GM12878 (cell line): ENCODE results near the gene LARP6. TPM values are rescaled to one million over a fixed set of nuclear protein-coding genes. Genes with fewer than 3 reads are reported as not detected.
A peak's percentile ranks its signal among the peaks of the same experiment; 100 is the strongest.

Experiments used
- ATF2 ChIP-seq: IDR thresholded peaks from 2 replicates; pipeline ENCODE4 v1.6.1; 2012; ENCODE audit warnings: low read length, inconsistent platforms
- E2F4 ChIP-seq: IDR thresholded peaks from 2 replicates; pipeline ENCODE4 v1.6.1; 2012; ENCODE audit warnings: low read depth, low read length, improper control_type of control experiment
- JUNB ChIP-seq: IDR thresholded peaks from 2 replicates; pipeline ENCODE4 v1.6.1; 2016; ENCODE audit warnings: antibody characterized with exemption, mild to moderate bottlenecking
- MEF2B ChIP-seq: fragments of 450-650 bp; IDR thresholded peaks from 2 replicates; pipeline ENCODE4 v1.6.1; 2018; ENCODE audit warnings: mild to moderate bottlenecking, moderate library complexity; ENCODE audit not compliant: partially characterized antibody, poor library complexity, severe bottlenecking
- NBN ChIP-seq: fragments of 450-650 bp; IDR thresholded peaks from 2 replicates; pipeline ENCODE4 v1.6.1; 2016
- NFYA ChIP-seq: IDR thresholded peaks from 2 replicates; pipeline ENCODE4 v1.6.1; 2011; ENCODE audit warnings: low read depth, mild to moderate bottlenecking, low read length, improper control_type of control experiment, borderline replicate concordance
- NFYB ChIP-seq: IDR thresholded peaks from 2 replicates; pipeline ENCODE4 v1.6.1; 2011; ENCODE audit warnings: low read depth, mild to moderate bottlenecking, low read length, improper control_type of control experiment, moderate library complexity; ENCODE audit not compliant: insufficient read depth
- NR2F1 ChIP-seq: fragments of 450-650 bp; conservative IDR thresholded peaks from 2 replicates; pipeline ENCODE4 v1.6.1; 2017; ENCODE audit warnings: mild to moderate bottlenecking
- POLR2AphosphoS2 ChIP-seq: IDR thresholded peaks from 2 replicates; pipeline ENCODE4 v1.6.1; 2011; ENCODE audit warnings: low read depth, mild to moderate bottlenecking, low read length, improper control_type of control experiment, moderate library complexity
- REST ChIP-seq: IDR thresholded peaks from 2 replicates; pipeline ENCODE4 v1.6.1; 2012; ENCODE audit warnings: mild to moderate bottlenecking, low read depth, low read length
- SRF ChIP-seq, 2 experiments: IDR thresholded peaks; 2 replicates each; pipeline ENCODE4 v1.6.1; 2011; ENCODE audit warnings: low read depth in 2 of 2, low read length in 2 of 2, mild to moderate bottlenecking in 1 of 2, moderate library complexity in 1 of 2
- TARDBP ChIP-seq: IDR thresholded peaks from 2 replicates; pipeline ENCODE4 v1.6.1; 2016; ENCODE audit warnings: borderline replicate concordance
- TCF7 ChIP-seq: IDR thresholded peaks from 2 replicates; pipeline ENCODE4 v1.6.1; 2014; ENCODE audit warnings: antibody characterized with exemption, borderline replicate concordance
- ZBTB40 ChIP-seq: fragments of 450-650 bp; IDR thresholded peaks from 2 replicates; pipeline ENCODE4 v1.6.1; 2016; ENCODE audit warnings: mild to moderate bottlenecking, moderate library complexity, borderline replicate concordance
- ZNF274 ChIP-seq: IDR thresholded peaks from one replicate; pipeline ENCODE4 v1.8.0; 2011; ENCODE audit not compliant: insufficient read length, insufficient read depth
- polyA plus RNA-seq, 11 experiments: library from polyadenylated mRNA; depleted of rRNA in 4 of 11; unstranded in 6 of 11; stranded (reverse) in 5 of 11; fragments of >200 nt; fragmentation: Nextera tagmentation in 4 of 11; fragmentation: Illumina TruSeq in 1 of 11; extraction: Ambion mirVana in 4 of 11; extraction: Trizol in 1 of 11; gene quantifications; 1 replicate in 1 of 11; 2 replicates in 10 of 11; pipeline versions ENCODE4 v1.2.1 to v1.2.3, GENCODE V29; 2011 to 2016; ENCODE audit warnings: inconsistent platforms in 2 of 11, missing spikeins in 2 of 11, low read depth in 1 of 11
- total RNA-seq, 4 experiments: library from RNA; depleted of rRNA in 3 of 4; stranded (reverse); fragments of >200 nt in 3 of 4; fragmentation: Illumina TruSeq in 1 of 4; extraction: Trizol in 1 of 4; gene quantifications; 2 replicates each; pipeline versions ENCODE4 v1.2.1 to v1.2.3, GENCODE V29; 2013 to 2021

The LARP6 gene
- total and polyA plus RNA-seq, 10 of the 15 experiments (the other 5 are each of a cell fraction or from before 2014, with no cell fraction given), result 0.74 to 14.6 (median 3.9) TPM

- TF ChIP-seq NR2F1 (peak; percentile 51; the same call in 1 of the 2 replicates), REST (no peak), NBN (no peak), NFYA (no peak), ZNF274 (no peak), JUNB (no peak), MEF2B (no peak), NFYB (no peak), ATF2 (no peak), POLR2AphosphoS2 (no peak), SRF (IDR thresholded peaks at IDR 0.05; ENCODE audit: low read depth in 2 of 2, low read length in 2 of 2) (peak in 1 of 2 experiments; percentile 57; a peak in 1 of 4 replicates), TCF7 (no peak), ZBTB40 (peak; percentile 90), E2F4 (peak; percentile 83), TARDBP (no peak)
Measured at GRCh38 chr15:70892002-70892911, 38.3 kb upstream of the LARP6 start, which contains the start of the genes LRRC49 and THAP10 (continued).
